NOMO-1 treated with dmso at 0.1 percent for 144 hours (cell line): ENCODE measurements around the gene RYR2.

Experiments
- DNase-seq: peaks from one replicate; lab custom pipeline; 2025; ENCODE audit not compliant: unreplicated experiment; lab: John Stamatoyannopoulos, UW

The RYR2 gene

DNA sequence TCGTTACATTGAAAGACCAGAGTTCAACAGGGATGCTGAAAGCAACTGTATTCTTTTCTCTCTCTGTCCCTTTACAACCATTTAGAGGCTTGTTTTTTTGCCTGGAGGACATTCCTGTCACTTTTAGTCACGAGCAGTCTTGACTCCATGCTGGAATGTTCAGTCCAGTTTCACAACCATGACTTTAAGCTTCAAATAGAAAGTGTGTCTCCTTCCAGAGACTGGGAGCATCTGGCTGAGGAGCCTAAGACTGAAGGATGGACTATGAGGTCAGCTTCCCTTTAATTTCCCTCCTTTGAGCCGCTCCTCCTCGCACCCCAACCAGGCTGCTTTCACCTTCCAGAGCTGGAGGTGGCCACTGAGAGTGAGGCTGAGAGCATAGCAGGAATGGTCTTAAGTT, 10.5 kb upstream of the RYR2 start:
- no peak for DNase-seq

DNA sequence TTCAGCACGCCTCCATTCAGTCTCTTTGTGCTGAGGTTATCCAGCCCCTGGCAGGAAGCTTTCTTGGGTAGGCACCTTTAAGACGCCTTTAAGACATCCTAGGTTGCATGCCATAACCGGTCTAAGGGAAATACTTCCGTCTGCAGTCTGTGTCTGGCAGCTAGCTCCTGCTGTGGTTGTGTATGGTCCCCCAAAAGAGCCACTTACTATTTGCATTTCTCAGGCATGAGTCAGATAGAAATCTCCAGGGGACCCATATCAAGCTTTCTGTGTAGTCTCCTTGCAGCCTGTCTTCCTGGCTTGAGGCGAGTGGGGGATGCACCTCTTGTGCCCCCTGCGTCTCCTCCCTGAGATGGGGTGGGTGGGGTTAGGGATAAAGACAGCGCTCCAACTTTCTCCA, 10.0 kb upstream of the RYR2 start:
- DNase-seq, result no peak

DNA sequence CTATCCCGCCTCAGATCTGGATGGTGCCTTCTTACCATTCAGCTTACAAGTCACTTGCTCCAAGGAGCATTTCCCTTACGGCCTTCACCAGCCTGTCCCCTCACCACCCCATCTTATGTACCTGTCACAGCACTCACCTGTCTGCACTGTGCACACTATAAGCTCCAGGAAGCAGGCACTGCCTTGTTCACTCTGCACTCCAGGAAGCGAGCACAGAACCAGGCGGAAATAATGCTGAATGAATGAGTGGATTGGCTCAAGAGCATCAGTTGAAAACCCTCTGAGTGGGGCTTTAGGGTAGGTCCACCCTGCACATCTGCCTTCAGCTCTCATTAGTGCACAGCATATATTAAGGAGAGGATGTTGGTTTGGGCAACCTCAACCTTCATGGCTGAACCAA, 8.9 kb upstream of the RYR2 start:
- no peak for DNase-seq

DNA sequence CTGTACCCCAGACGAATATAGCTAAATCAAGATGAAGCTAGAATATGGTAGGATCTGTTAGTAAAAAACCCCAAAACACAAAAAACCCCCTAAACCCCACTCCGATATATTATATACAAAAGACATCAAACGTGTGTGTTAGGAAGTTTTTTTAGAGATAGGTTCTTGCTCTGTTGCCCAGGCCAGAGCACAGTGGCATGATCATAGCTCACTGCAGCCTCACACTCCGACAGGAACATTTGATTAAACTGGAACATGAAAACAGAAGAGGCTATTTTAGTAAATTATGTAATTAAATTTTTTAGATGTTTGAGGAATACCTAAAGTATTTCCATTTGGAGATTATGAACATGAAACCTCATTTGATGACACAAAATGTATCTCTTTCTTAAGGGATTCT, 8.2 kb upstream of the RYR2 start:
- no peak for DNase-seq

DNA sequence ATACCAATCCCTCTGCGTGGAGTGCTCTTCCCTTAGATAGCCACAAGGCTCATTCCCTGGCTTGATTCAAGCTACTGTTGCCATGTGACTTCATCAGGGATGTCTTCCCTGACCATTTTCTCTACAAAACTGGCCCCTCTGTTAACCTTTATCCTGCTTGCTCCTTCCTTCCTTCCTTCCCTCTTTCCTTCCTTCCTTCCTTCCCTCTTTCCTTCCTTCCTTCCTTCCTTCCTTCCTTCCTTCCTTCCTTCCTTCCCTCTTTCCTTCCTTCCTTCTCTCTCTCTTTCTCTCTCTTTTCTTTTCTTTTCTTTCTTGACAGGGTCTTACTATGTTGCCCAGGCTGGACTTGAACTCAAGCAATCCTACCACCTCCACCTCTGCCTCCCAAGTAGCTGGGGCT, 6.2 kb upstream of the RYR2 start:
- DNase-seq, result no peak

DNA sequence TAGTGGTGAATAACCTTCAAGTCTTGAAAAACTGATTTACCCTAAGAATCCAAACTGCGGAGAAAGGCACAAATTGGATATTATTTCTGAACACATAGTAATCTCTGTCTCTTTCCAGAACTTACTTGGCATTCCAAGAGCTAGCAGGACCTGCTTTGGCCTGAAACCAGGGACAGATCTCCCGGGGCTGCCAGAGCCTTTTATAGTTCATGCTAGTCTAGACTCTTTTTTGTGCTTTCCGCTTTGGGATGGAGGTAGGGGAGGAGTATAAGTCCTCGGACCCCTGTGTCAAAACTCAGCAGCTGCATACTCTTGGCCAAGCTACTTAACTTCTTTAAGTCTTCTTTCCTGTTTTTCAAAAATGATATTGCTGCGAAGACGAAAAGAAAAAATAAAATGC, 3.8 kb upstream of the RYR2 start:
- DNase-seq, result no peak

DNA sequence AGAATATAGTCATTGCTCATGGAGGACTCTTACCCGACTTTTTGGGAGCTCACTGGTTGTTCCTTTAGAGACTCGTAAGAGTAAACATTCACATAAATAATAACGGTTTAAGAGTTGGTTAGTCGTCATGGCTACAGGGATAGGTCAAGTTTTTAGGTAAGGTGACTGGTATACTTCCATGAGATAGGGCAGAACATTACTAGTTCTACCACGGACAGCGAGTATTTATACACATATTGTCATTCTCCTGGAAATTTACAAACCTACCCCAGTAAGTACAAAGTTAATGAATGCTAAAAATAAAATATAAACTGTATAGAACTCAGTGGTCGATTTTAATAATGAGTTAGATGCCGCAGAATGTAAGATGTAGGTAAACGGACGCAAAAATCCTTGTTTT, 1.2 kb upstream of the RYR2 start:
- no peak for DNase-seq

DNA sequence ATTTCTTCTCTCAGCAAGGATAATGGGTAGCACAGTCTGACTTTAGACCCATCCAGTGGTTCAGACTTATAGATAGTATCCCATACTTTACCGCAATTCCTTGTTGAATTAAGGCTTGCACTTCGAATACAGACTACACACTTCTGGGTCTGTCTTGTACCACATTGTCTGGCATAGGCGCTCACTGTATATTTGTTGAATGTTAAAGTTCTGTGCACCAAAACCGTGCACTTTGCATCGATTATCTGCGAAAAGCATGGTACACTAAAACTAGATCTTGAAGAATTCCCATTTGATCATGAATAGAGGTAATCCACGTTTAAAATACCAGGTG, 556 bp upstream of the RYR2 start:
- DNase-seq, result no peak

DNA sequence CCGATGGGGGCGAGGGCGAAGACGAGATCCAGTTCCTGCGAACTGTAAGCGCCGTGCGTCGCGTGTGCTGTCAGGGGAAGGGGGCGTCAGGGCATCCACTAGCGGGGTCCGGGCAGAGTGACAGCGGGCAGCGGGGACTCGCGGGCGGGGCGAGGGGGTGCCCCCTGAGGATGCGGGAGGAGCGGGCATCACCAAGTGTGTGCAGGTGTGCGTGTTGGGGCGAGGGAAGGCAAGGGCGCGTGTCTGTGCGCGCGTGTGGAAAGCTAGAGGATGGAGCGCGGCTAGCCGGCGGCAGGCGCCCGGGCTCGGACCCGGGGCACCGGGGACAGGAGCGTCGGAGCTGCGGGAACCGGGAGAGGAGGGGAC, 525 bp downstream of the RYR2 start:
- DNase-seq, result no peak

DNA sequence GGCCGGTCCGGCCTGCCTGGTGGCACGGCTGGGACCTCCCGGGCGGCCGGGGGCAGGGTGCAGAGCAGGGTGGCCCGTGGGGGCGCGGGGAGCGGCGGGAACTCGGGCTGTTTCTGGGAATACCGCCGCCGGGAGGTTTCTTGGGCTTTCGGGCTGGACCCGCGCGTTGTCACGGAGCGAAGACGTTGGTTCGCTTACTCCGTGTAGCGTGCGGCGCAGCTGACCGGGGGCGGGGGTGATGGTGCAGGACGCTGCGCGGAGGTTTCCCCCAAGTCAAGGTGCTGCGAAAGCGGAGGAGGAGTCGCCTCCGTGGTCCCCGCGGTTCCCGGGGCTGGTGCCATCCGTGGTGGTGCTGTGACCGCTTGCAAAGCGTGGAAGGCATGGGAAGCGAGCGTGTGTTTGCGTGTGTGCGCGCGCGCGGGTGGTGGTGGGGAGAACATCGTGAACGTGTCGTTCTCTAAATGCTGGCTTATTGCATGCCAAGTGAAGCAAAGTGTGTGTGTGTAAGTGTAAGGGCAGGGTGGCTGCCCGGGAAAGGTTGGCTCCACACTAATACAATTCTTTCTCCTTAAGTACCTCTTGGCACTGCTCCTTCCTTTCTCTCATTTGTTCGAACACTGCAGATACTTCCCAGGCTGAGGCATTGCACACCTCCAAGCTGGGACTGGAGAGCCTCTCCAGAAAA, 1.1 kb downstream of the RYR2 start:
- DNase-seq, result no peak

DNA sequence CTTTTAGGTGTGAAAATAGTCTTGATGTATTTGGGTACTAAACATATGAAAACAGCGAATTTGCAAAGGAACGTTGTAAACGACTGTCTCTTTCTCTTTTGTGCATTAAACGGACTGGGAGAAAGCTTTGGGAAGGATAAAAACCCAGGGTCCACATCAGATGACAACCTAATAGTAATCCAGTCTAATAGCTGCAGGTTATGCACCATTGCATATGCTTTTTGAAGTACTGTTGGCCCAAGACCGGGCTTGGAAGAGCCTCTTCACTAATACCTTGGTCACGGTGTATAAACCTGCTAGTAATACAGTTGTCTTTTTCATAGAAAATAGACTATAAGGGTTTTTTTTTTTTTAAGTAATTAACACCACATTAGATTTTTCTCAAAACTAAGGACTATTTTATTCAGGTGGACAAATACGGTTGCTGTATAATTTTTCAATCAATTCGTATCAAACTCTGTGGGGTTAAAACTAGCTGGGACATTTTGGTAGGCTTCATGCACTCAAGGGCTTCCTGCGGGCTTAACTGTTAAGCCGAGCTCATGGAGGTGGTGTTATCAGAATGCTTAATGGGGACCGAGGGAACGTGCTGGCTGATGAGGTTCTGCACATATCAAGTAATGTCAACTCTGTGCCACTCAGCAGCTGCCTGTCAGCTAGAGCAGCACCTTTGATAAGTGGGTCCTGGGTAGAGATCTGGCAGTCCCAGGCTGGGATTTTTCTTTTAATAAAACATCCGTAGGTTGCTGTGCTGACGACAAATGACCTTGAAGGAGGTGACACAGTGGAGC, 2.1 kb downstream of the RYR2 start:
- DNase-seq, result no peak

DNA sequence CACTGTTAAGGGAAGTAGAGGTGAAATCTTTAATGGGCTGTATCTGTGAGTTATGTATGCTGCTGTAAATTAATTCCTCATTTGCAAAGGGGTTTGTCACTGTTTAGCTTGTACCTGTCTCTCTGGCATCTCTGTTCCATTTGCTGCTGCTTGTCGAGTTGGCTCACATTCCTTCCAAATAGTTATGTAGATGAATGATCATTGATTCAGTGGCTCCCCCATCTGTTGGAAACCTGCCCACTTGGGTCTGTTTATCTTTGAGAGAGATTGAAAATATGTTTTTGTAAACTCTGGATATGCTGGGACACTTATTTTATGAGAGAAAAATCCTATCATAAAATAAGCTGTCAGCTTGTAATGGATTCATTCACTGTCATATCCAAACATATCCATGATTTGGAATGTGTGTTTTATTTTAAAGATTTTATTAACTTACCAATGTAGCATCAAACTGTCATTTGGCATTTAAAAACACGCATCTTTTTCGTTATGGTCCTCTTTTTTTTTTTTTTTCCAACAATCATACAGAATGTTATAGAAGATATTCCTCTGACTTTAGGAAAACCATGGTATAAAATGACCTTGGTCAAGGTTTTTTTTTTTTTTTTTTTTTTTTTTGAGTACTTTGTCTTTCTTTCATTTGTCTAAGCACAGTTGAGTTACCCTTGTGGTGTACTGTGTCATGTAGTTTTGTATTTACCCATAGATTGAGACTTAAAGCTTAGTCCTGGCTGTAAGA, 3.5 kb downstream of the RYR2 start:
- no peak for DNase-seq

DNA sequence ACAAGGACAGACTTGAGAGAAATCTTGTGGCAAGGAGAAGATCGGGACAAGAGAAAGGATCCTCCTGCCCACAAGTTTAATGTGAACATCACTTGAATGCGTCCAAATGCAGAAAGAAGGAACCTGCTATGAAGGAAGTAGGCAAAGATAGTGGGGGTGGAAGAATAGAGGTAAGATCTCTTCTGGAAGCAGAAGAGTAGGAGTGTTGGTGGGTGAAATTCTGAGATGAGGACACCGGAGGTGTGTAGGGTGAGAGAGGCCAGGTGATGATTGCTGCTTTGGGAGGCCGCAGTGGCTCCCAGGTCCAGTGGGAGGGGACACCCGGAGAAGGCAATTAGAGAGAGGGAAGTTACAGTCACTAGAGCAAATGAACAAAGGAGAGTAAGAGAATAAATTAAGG, 6.8 kb downstream of the RYR2 start:
- DNase-seq, result no peak

DNA sequence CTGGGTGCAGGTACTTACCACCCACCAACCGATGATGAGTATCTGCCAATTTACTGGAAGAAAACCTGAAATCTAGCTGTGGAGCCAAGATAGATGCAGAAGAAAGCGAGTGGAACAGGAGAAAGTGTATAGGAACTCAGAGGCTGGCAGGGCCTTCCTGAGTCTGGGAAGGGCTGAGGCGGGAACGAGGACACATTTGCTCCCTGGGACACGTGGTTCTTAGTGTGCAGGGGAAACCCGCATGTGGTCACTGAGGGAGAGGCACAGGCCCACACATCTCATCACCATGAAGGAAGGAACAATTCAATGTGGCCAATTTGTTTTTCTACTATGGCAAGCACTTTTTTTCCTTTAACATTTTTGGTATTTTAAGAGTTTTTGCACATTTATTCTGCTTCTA, 8.2 kb downstream of the RYR2 start:
- no peak for DNase-seq

DNA sequence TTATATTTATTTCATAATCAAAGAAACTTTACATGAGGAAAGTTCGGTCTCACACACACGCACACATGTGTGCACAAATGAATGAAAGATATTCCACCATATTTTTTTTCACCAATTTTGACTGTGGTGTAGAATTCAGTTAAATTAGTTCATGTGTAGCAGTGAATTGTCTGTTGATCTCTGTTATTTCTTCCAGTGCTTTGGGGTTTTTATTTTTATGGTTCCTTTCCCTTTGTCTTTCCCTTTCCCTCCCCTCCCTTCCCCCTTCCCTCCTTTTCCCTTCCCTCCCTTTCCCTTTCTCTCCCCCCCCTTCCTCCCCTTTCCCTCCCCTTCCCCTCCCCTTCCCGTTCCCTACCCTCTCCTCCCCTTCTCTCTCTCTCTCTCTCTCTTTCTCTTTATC, 8.9 kb downstream of the RYR2 start:
- DNase-seq, result no peak

DNA sequence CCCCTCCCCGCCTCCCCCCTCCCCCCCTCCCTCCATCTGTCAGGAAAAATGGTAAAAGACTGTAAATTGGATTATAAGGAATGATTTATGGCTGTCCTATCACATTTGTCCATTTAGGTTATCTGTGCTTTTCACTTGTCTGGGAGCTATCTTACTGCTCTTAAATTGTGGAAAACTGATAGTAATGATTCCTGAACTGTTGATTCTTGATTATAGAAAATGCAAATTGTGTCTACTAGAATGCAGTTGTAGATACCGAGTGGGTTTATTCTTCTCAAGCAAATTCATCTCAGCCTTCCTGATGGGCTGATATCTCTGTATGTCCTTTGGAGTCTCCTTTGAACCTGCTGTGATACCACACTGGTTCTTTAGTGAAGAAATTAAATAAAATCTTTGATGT, 12.3 kb downstream of the RYR2 start:
- no peak for DNase-seq

DNA sequence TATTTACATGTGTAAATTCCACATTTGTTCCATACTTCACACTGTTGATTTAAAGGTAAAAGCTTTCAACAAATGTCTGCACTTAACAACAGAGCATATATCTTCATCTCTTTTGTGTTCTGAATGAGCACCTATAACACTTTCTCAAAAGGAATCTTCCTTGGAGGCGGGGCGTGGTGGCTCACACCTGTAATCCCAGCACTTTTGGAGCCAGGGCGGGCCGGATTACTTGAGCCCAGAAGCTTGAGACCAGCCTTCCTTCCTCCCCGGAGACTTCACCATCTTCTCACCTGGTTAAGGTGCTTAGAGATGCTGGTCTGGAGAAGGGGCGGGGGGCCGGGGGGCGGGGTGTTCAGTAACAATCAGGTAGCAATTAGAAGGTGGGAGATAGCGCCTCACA, 16.5 kb downstream of the RYR2 start:
- DNase-seq, result no peak

DNA sequence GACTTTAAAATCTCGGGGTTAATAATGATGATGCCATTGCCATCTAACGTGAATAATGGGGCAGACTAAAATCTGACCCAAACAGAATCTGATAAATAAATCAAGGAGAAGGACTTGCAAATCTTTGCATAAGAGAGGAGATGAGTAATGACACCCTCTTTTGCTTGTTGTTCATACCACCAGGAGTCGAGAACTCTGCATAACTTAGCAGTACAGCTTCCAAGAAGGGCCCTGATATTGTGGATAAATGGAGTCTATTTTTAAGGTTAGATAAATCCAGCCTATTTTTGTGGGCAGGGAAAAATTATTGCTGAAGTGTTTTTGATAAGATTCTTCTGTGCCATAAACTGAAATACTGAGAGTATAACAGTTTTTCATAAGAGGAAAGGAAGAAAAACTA, 17.3 kb downstream of the RYR2 start:
- no peak for DNase-seq

DNA sequence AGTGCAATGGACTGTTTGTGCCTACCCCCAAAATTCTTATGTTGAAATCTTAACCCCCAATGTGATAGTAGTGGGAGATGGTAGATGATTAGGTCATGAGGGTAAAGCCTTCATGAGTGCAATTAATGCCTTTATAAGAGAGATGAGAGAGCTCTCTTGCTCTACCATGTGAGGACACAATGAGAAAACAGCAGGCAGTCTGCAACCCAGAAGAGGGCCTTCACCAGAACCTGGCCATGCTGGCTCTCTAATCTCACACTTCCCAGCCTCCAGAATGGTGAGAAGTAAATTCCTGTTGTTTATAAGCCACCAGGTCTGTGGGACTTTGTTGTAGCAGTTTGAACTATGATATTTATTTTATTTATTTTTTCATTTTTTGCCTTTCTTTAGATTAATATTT, 21.0 kb downstream of the RYR2 start:
- no peak for DNase-seq

DNA sequence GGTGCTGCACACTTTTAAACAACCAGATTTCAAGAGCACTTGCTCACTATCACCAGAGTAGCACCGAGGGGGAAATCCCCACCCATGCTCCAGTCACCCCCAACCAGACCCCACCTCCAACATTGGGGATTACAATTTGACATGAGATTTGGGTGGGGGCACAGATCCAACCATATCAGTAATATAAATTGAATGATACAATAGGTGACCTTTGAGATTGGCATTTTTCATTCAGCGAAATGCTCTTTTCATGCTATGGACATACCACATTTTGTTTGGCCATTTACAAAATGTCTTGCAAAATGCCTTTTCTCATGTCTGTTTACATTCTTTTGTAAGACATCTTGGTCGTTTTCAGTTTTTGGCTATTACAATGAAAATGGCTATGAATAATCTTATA, 23.9 kb downstream of the RYR2 start:
- DNase-seq, result no peak

DNA sequence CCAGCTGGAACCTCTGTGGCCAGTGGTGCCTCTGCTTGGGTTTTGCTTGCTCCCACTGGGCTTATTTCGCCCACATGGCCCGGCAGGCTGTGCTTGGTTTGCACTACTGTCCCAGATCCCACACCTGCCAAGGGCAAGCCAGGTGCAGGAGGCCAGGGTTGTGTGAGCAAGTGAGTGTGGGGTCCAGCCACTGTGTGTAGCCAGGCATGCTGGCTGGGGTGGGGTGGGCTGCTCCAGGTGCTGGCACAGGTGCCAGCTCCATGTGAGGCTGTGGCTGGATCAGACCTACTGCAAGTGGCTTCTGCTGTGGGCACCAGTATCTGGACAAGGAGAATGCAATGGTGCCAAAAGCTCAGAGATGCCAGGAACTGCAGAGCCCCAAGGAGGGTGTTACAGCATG, 28.5 kb downstream of the RYR2 start:
- DNase-seq, result no peak

DNA sequence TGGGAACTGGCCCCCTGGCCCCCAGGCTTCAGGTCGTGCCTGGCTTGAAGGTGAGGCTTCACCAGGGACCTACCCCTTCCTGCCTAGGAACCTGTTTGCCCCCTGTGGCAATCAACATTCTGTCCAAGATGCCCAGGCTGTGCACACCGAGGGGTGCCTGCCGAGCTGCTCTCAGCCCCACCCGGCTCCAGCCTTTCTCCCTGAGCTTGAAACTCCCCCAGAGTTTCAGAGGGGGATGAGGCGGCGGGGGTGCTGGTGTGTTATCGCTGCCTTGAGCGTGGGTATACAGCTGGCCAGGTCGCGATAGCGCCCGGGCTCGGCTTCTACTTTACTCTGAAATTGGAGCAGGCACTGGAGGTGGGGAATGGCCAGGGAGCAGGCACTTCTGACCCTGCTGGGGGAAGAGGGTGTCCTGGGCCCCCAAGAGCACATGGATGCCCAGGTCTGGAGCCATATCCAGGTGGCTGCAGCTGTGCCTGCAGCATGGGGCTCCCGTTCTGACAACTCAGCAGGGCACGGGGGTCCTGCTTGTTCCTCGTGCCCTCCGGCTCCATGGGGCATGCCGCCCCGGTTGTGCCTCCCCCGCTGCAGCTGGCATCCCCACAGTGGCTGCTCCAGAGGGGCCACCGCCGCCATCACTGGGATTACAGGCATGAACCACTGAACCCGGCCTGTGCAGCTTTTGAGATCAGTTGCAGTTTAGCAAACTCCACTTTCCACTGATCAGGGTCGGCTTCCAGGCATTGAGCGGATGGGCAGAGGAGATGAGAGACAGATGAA, 29.8 kb downstream of the RYR2 start:
- DNase-seq, result no peak
